ENCODE results near the gene AP3B1.

DNA sequence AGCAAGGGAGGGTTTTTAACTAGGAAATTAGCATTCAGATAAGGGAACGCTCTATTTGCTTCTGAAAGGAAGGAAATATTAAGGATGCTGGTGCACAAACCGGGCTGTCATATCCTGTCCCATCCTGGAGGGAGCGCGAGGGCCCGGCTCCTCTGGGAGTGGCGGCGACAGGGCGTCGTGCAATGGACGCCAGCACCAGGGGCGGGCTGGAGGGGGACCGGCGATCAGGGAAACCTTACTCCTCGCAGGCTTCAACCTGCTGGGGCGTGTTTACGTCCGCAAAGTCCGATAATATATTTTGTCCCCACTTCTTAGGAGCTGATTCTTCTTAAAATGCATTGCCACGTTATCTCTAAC lies 321.3 kb downstream of the AP3B1 start:
- TF ChIP-seq, protein P1, sequence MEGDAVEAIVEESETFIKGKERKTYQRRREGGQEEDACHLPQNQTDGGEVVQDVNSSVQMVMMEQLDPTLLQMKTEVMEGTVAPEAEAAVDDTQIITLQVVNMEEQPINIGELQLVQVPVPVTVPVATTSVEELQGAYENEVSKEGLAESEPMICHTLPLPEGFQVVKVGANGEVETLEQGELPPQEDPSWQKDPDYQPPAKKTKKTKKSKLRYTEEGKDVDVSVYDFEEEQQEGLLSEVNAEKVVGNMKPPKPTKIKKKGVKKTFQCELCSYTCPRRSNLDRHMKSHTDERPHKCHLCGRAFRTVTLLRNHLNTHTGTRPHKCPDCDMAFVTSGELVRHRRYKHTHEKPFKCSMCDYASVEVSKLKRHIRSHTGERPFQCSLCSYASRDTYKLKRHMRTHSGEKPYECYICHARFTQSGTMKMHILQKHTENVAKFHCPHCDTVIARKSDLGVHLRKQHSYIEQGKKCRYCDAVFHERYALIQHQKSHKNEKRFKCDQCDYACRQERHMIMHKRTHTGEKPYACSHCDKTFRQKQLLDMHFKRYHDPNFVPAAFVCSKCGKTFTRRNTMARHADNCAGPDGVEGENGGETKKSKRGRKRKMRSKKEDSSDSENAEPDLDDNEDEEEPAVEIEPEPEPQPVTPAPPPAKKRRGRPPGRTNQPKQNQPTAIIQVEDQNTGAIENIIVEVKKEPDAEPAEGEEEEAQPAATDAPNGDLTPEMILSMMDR (IDR thresholded peaks at IDR 0.05): no peak
- no peak for TF ChIP-seq POLR2A (IDR thresholded peaks at IDR 0.05)
